ENCODE results near the gene MAD2L2.

Gene MAD2L2

GRCh38 chr1:11681071-11681771 lies at the start of gene MAD2L2:
TSS of gene MAD2L2 (minus strand) at chr1:11681148. CDS start at chr1:11680601, 547 bp downstream.
- Histone ChIP-seq H3K9me2 (replicated peaks; ENCODE audit: low read depth, low read length) (no peaks in the 10 kb centered on the region), H3K4me3 (ENCODE audit: low read length, poor library complexity, severe bottlenecking) (peak within 1 kb of the TSS; percentile 95), H3F3A (ENCODE audit: low read depth) (no peaks in the 10 kb centered on the region), H3K9me3 (ENCODE audit: insufficient read depth, low read depth, low read length) (no peaks in the 10 kb centered on the region), H3K36me3 (ENCODE audit: insufficient read depth, low read length) (peaks cover 9% of the 10 kb centered on the region; the same call in 1 of the 2 replicates), H3K27me3 (ENCODE audit: insufficient read depth, low read length, poor library complexity, severe bottlenecking) (no peaks in the 10 kb centered on the region), H3K79me2 (ENCODE audit: insufficient read depth, low read length) (peaks cover 81% of the 10 kb centered on the region), H3K9ac (ENCODE audit: low read depth, low read length, poor library complexity, severe bottlenecking) (peak within 1 kb of the TSS; percentile 87), H3K4me2 (ENCODE audit: low read depth, low read length, poor library complexity, severe bottlenecking) (peak within 1 kb of the TSS; percentile 91), H3K4me1 (ENCODE audit: insufficient read depth, low read length, poor library complexity, severe bottlenecking) (peaks cover 34% of the 10 kb centered on the region), H4K20me1 (ENCODE audit: insufficient read depth, low read length, poor library complexity, severe bottlenecking) (peaks cover 11% of the 10 kb centered on the region), H2AFZ (ENCODE audit: low read length) (peak within 1 kb of the TSS; percentile 59)
- TF ChIP-seq EZH2phosphoT487 (IDR thresholded peaks at IDR 0.05; ENCODE audit: borderline replicate concordance) = no peak
- TF ChIP-seq CTCF (conservative IDR thresholded peaks at IDR 0.05; ENCODE audit: low read length) = no peak

GRCh38 chr1:11730429-11730891 lies 49.5 kb upstream of the MAD2L2 start:
- Histone ChIP-seq H3K27me3 (ENCODE audit: insufficient read depth, low read length, poor library complexity, severe bottlenecking) (no peaks in the 10 kb centered on the region), H3K4me3 (ENCODE audit: low read length, poor library complexity, severe bottlenecking) (peak overlapping the region; percentile 65), H3K9me3 (ENCODE audit: insufficient read depth, low read depth, low read length) (no peaks in the 10 kb centered on the region), H3K4me1 (ENCODE audit: insufficient read depth, low read length, poor library complexity, severe bottlenecking) (peaks cover 39% of the 10 kb centered on the region), H3F3A (ENCODE audit: low read depth) (no peaks in the 10 kb centered on the region; the same call in 1 of the 2 replicates), H3K36me3 (ENCODE audit: insufficient read depth, low read length) (no peaks in the 10 kb centered on the region), H3K9ac (ENCODE audit: low read depth, low read length, poor library complexity, severe bottlenecking) (peak overlapping the region; percentile 69), H3K4me2 (ENCODE audit: low read depth, low read length, poor library complexity, severe bottlenecking) (peak overlapping the region; percentile 74), H3K9me2 (replicated peaks; ENCODE audit: low read depth, low read length) (no peaks in the 10 kb centered on the region), H3K79me2 (ENCODE audit: insufficient read depth, low read length) (no peaks in the 10 kb centered on the region), H2AFZ (ENCODE audit: low read length) (0 out of 2 replicates have a peak overlapping the region, but pooled peaks have one; percentile 0), H4K20me1 (ENCODE audit: insufficient read depth, low read length, poor library complexity, severe bottlenecking) (no peaks in the 10 kb centered on the region)
- no peak for TF ChIP-seq EZH2phosphoT487 (IDR thresholded peaks at IDR 0.05; ENCODE audit: borderline replicate concordance)
- no peak for TF ChIP-seq CTCF (conservative IDR thresholded peaks at IDR 0.05; ENCODE audit: low read length)

GRCh38 chr1:11729498-11730428 lies 48.8 kb upstream of the MAD2L2 start:
- Histone ChIP-seq H3K27me3 (ENCODE audit: insufficient read depth, low read length, poor library complexity, severe bottlenecking) (no peaks in the 10 kb centered on the region), H3K36me3 (ENCODE audit: insufficient read depth, low read length) (no peaks in the 10 kb centered on the region), H2AFZ (ENCODE audit: low read length) (no peak overlapping the region), H3K9me3 (ENCODE audit: insufficient read depth, low read depth, low read length) (no peaks in the 10 kb centered on the region), H3K4me2 (ENCODE audit: low read depth, low read length, poor library complexity, severe bottlenecking) (peak overlapping the region; percentile 74), H4K20me1 (ENCODE audit: insufficient read depth, low read length, poor library complexity, severe bottlenecking) (no peaks in the 10 kb centered on the region), H3K79me2 (ENCODE audit: insufficient read depth, low read length) (no peaks in the 10 kb centered on the region), H3F3A (ENCODE audit: low read depth) (no peaks in the 10 kb centered on the region; the same call in 1 of the 2 replicates), H3K4me3 (ENCODE audit: low read length, poor library complexity, severe bottlenecking) (peak overlapping the region; percentile 65), H3K9ac (ENCODE audit: low read depth, low read length, poor library complexity, severe bottlenecking) (peak overlapping the region; percentile 38), H3K4me1 (ENCODE audit: insufficient read depth, low read length, poor library complexity, severe bottlenecking) (peaks cover 38% of the 10 kb centered on the region), H3K9me2 (replicated peaks; ENCODE audit: low read depth, low read length) (no peaks in the 10 kb centered on the region)
- no peak for TF ChIP-seq CTCF (conservative IDR thresholded peaks at IDR 0.05; ENCODE audit: low read length)
- no peak for TF ChIP-seq EZH2phosphoT487 (IDR thresholded peaks at IDR 0.05; ENCODE audit: borderline replicate concordance)
